T-cell (primary cell): ENCODE data around the gene PLPPR3. TPM values are rescaled to one million over a fixed set of nuclear protein-coding genes. Genes with fewer than 3 reads are reported as not detected.
"Not testable (repeated sequence)": the region's sequence is repeated elsewhere in the genome, so short reads cannot be mapped to it uniquely, and the experiment has no call there.

Source experiments
- ATAC-seq, 4 experiments: fragments of 200-7000 bp in 3 of 4; fragments of 150-1000 bp in 1 of 4; cut with Tn5 transposase; replicated peaks in 1 of 4; 1 replicate in 3 of 4; 2 replicates in 1 of 4; pipeline ENCODE4 v1.10.0; 2021; ENCODE audit warnings: moderate library complexity in 3 of 4, mild to moderate bottlenecking in 2 of 4, moderate number of reproducible peaks in 1 of 4
- CTCF ChIA-PET, 2 donors: fragments of 300-600 bp; sonication (Branson Sonifier 250); formaldehyde crosslinking; loops; one replicate each; lab custom pipeline; 2022; ENCODE audit warnings: antibody characterized with exemption in 2 of 2; lab: Charles Lee
- POLR2A ChIA-PET, 2 donors: fragments of 300-600 bp; sonication (Branson Sonifier 250); formaldehyde crosslinking; loops; one replicate each; lab custom pipeline; 2022; ENCODE audit warnings: antibody characterized with exemption in 2 of 2; lab: Charles Lee
- DNase-seq, 35 experiments: peaks; one replicate each; pipeline versions ENCODE4 v3.0.0 to v3.0.0-alpha.2; 2013 to 2023
- H3K27ac ChIP-seq: one replicate; pipeline ENCODE4 v1.5.1; 2013; ENCODE audit warnings: low read length
- H3K27me3 ChIP-seq, 2 experiments: replicated peaks in 1 of 2; 1 replicate in 1 of 2; 2 replicates in 1 of 2; pipeline versions ENCODE4 v1.6.1 to v1.7.0; 2013; ENCODE audit warnings: low read length in 1 of 2, mixed read lengths in 1 of 2; ENCODE audit not compliant: control insufficient read depth in 2 of 2, insufficient read depth in 2 of 2; ENCODE audit errors: extremely low read depth in 1 of 2
- H3K36me3 ChIP-seq, 2 donors: 1 replicate in 1 of 2; 2 replicates in 1 of 2; pipeline versions ENCODE4 v1.6.1 to v1.7.0; 2013; ENCODE audit warnings: low read length in 1 of 2; ENCODE audit not compliant: control insufficient read depth in 2 of 2, insufficient read depth in 1 of 2; ENCODE audit errors: extremely low read depth in 1 of 2
- H3K4me1 ChIP-seq, 2 experiments: 1 replicate in 1 of 2; 2 replicates in 1 of 2; pipeline versions ENCODE4 v1.6.1 to v1.7.0; 2013; ENCODE audit warnings: low read length in 2 of 2, mixed read lengths in 1 of 2; ENCODE audit not compliant: insufficient read depth in 2 of 2, control insufficient read depth in 1 of 2; ENCODE audit errors: extremely low read depth in 1 of 2
- H3K4me3 ChIP-seq, 2 donors: 1 replicate in 1 of 2; 2 replicates in 1 of 2; pipeline versions ENCODE4 v1.5.1 to v1.7.0; 2013; ENCODE audit warnings: mild to moderate bottlenecking in 2 of 2, low read length in 1 of 2, moderate library complexity in 1 of 2; ENCODE audit not compliant: control insufficient read depth in 1 of 2; ENCODE audit errors: extremely low read depth in 1 of 2
- H3K9me3 ChIP-seq: 2 replicates; pipeline ENCODE4 v1.7.0; 2013
- H3K27ac Mint-ChIP-seq, 2 donors: one replicate each; pipeline ENCODE4 v1.8.0; 2020 to 2021; ENCODE audit warnings: mild to moderate bottlenecking in 2 of 2, mixed read lengths in 2 of 2
- H3K27me3 Mint-ChIP-seq, 2 donors: one replicate each; pipeline ENCODE4 v1.8.0; 2021 to 2022; ENCODE audit warnings: mixed read lengths in 2 of 2
- H3K36me3 Mint-ChIP-seq: one replicate; pipeline ENCODE4 v1.8.0; 2021; ENCODE audit warnings: mixed read lengths
- H3K4me1 Mint-ChIP-seq, 3 donors: one replicate each; pipeline ENCODE4 v1.8.0; 2020 to 2022; ENCODE audit warnings: mixed read lengths in 3 of 3, mild to moderate bottlenecking in 1 of 3
- H3K4me3 Mint-ChIP-seq, 3 donors: one replicate each; pipeline ENCODE4 v1.8.0; 2020 to 2022; ENCODE audit warnings: mild to moderate bottlenecking in 3 of 3, mixed read lengths in 3 of 3, moderate library complexity in 3 of 3
- H3K9me3 Mint-ChIP-seq, 3 donors: one replicate each; pipeline ENCODE4 v1.8.0; 2020 to 2022; ENCODE audit warnings: mixed read lengths in 3 of 3
- WGBS: methylation state at CpG from one replicate; pipeline ENCODE4 v1.1.5; 2013; ENCODE audit warnings: missing lambda C conversion rate; ENCODE audit not compliant: insufficient coverage; 5-methylcytosine and 5-hydroxymethylcytosine counted together
- total RNA-seq, 35 experiments: library from RNA in 6 of 35; stranded (reverse) in 6 of 35; fragments of 120-200 nt in 1 of 35; gene quantifications; one replicate each; pipeline versions ENCODE4 v1.2.1 to v1.2.4 and lab custom pipeline; 2013 to 2026

PLPPR3 gene
- total RNA-seq, 5 donors from 2014 or later (not counting 1 experiment from before 2014, with no cell fraction given): 0.22 to 0.36 (median 0.26) TPM; not detected in 2

DNA sequence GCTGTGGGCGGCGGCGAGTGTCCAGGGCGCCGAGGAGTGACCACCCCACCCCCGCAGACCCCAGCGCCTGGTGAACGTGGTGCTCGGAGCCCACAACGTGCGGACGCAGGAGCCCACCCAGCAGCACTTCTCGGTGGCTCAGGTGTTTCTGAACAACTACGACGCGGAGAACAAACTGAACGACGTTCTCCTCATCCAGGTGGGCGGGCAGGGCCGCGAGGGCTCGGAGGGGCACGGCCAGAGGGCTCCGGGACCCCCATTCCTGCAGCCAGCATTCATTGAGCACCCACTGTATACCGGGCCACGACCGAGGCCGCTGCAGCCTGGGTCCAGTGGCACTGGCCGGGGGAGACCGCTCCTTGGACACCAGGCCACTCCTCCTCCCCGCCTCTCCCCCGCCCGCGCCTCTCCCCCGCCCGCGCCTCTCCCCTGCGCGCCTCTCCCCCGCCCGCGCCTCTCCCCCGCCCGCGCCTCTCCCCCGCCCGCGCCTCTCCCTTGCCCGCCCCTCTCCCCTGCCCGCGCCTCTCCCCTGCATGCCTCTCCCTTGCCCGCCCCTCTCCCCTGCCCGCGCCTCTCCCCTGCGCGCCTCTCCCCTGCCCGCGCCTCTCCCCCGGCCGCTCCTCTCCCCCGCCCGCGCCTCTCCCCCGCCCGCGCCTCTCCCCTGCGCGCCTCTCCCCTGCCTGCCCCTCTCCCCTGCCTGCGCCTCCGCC, 22.2 kb upstream of the PLPPR3 start:
- no peak for ATAC-seq
- no peaks in the 10 kb centered on the region for H3K9me3 ChIP-seq
- H3K36me3 ChIP-seq: no peaks in the 10 kb centered on the region
- DNase-seq: no peak
- no peak overlapping the region for H3K4me3 ChIP-seq
- H3K4me1 ChIP-seq: peaks cover 0 to 18% of the 10 kb centered on the region in 2 experiments
- H3K27me3 ChIP-seq: peaks cover 0 to 74% of the 10 kb centered on the region in 2 experiments
- no peak overlapping the region for H3K27ac Mint-ChIP-seq
- H3K27ac ChIP-seq: no peak overlapping the region
- CTCF ChIA-PET: no interaction called here
- H3K27me3 Mint-ChIP-seq: peaks cover 31 to 55% of the 10 kb centered on the region in 2 donors
- peaks cover 3 to 12% (median 8%) of the 10 kb centered on the region in 3 donors for H3K4me1 Mint-ChIP-seq
- no peaks in the 10 kb centered on the region for H3K9me3 Mint-ChIP-seq
- peak overlapping the region in 1 of 3 donors; percentile 67 for H3K4me3 Mint-ChIP-seq
- 24% methylated on average over 26 of the region's 70 CpGs for WGBS
- POLR2A ChIA-PET: no interaction called here
- no peaks in the 10 kb centered on the region for H3K36me3 Mint-ChIP-seq

- H3K27me3 Mint-ChIP-seq: peaks cover 27 to 49% of the 10 kb centered on the region in 2 donors
- peaks cover 3 to 12% (median 8%) of the 10 kb centered on the region in 3 donors for H3K4me1 Mint-ChIP-seq
- 10% methylated on average over 46 of the region's 46 CpGs for WGBS
- ChIA-PET POLR2A (no interaction called here), CTCF (interaction anchor here in 1 of 2 donors (0.6 kb wide), 1 partner anchor 178 kb away, joined by 3 read pairs; no protein-coding TSS in a partner anchor)
- Histone ChIP-seq H3K36me3 (no peaks in the 10 kb centered on the region), H3K4me1 (peaks cover 0 to 18% of the 10 kb centered on the region in 2 experiments), H3K27me3 (peaks cover 0 to 71% of the 10 kb centered on the region in 2 experiments), H3K27ac (no peak overlapping the region), H3K4me3 (no peak overlapping the region), H3K9me3 (no peaks in the 10 kb centered on the region)
- ATAC-seq (peak in 1 of 4 experiments; percentile 40), DNase-seq (no peak)
- no peak overlapping the region for H3K27ac Mint-ChIP-seq
- no peaks in the 10 kb centered on the region for H3K9me3 Mint-ChIP-seq
- H3K4me3 Mint-ChIP-seq: peak overlapping the region in 1 of 3 donors; percentile 15
- H3K36me3 Mint-ChIP-seq: no peaks in the 10 kb centered on the region
These were observed 21.6 kb upstream of the PLPPR3 start for GRCh38 chr19:843180-843835.

GRCh38 chr19:842802-843179, 21.0 kb upstream of the PLPPR3 start:
- H3K27ac Mint-ChIP-seq, H3K27ac ChIP-seq, POLR2A ChIA-PET, H3K4me3 ChIP-seq, H3K9me3 ChIP-seq, ATAC-seq, DNase-seq, H3K9me3 Mint-ChIP-seq, H3K36me3 ChIP-seq, H3K36me3 Mint-ChIP-seq: not testable (repeated sequence)
- WGBS: 90% methylated on average over 3 of the region's 7 CpGs
- Mint-ChIP-seq H3K27me3 (peaks cover 24 to 46% of the 10 kb centered on the region in 2 donors), H3K4me1 (peaks cover 3 to 12% (median 8%) of the 10 kb centered on the region in 3 donors), H3K4me3 (peak overlapping the region in 1 of 3 donors; percentile 15)
- H3K27me3 ChIP-seq: peaks cover 0 to 69% of the 10 kb centered on the region in 2 experiments
- H3K4me1 ChIP-seq: peaks cover 0 to 15% of the 10 kb centered on the region in 2 experiments
- CTCF ChIA-PET: interaction anchor here in 1 of 2 donors (0.6 kb wide), 1 partner anchor 177 kb away, joined by 3 read pairs; no protein-coding TSS in a partner anchor

GRCh38 chr19:840519-841206, 18.9 kb upstream of the PLPPR3 start, which contains the start of gene PRTN3:
TSS of gene PRTN3 (plus strand) at chr19:840999. CDS start at chr19:841009, 10 bp downstream.
- H3K9me3 Mint-ChIP-seq: no peaks in the 10 kb centered on the region
- H3K27me3 Mint-ChIP-seq: peaks cover 24 to 42% of the 10 kb centered on the region in 2 donors
- H3K9me3 ChIP-seq: no peaks in the 10 kb centered on the region
- CTCF ChIA-PET: no interaction called here
- H3K4me3 ChIP-seq: no peak within 1 kb of the TSS
- H3K27ac ChIP-seq: no peak within 1 kb of the TSS
- no peaks in the 10 kb centered on the region for H3K36me3 Mint-ChIP-seq
- H3K4me1 ChIP-seq: peaks cover 0 to 15% of the 10 kb centered on the region in 2 experiments
- ATAC-seq (no peak), DNase-seq (no peak)
- H3K4me3 Mint-ChIP-seq: no peak within 1 kb of the TSS
- H3K4me1 Mint-ChIP-seq: peaks cover 3 to 18% (median 11%) of the 10 kb centered on the region in 3 donors
- WGBS: 59% methylated on average over 22 of the region's 24 CpGs
- no peaks in the 10 kb centered on the region for H3K36me3 ChIP-seq
- POLR2A ChIA-PET: no interaction called here
- peaks cover 0 to 66% of the 10 kb centered on the region in 2 experiments for H3K27me3 ChIP-seq
- H3K27ac Mint-ChIP-seq: no peak within 1 kb of the TSS

DNA sequence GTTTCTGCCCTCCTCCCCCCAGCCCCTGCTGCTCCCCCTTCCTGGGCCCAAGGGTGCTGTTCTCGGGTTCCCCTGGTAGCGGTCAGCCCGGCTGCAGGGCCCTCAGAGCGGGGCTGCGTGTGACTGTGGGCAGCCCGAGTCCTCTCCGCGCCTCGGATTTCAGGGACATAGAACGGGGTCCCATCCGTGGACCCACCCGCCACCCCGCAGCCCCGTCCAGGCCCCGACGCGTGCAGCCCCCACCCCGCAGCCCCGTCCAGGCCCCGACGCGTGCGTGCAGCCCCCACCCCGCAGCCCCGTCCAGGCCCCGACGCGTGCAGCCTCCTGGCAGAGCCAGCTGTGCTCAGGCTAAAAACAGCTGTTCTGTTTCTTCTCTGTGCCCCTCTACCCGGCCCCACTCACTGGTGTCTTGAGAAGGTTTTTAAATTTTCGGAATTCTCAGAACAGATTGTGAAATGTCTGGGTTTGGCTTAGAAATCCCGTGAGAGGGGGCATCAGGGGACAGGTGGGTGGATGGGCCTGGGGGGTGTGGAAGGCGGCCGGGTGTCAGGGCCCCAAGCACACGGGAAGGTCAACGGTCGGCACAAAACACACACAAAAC, 13.6 kb upstream of the PLPPR3 start:
- Mint-ChIP-seq H3K36me3 (no peaks in the 10 kb centered on the region), H3K27me3 (peaks cover 9 to 16% of the 10 kb centered on the region in 2 donors), H3K4me1 (peaks cover 0 to 7% (median 3%) of the 10 kb centered on the region in 3 donors), H3K9me3 (no peaks in the 10 kb centered on the region), H3K27ac (no peak overlapping the region), H3K4me3 (no peak overlapping the region)
- DNase-seq (no peak), ATAC-seq (no peak)
- H3K9me3 ChIP-seq: no peaks in the 10 kb centered on the region
- 91% methylated on average over 29 of the region's 36 CpGs for WGBS
- no peak overlapping the region for H3K27ac ChIP-seq
- H3K4me1 ChIP-seq: no peaks in the 10 kb centered on the region
- peaks cover 0 to 51% of the 10 kb centered on the region in 2 experiments for H3K27me3 ChIP-seq
- no peaks in the 10 kb centered on the region for H3K36me3 ChIP-seq
- ChIA-PET POLR2A (no interaction called here), CTCF (no interaction called here)
- H3K4me3 ChIP-seq: no peak overlapping the region

GRCh38 chr19:834216-834615, 12.5 kb upstream of the PLPPR3 start:
- Histone ChIP-seq H3K27me3 (peaks cover 0 to 53% of the 10 kb centered on the region in 2 experiments), H3K36me3 (no peaks in the 10 kb centered on the region), H3K4me1 (no peaks in the 10 kb centered on the region), H3K9me3 (no peaks in the 10 kb centered on the region), H3K27ac (no peak overlapping the region), H3K4me3 (no peak overlapping the region)
- no peaks in the 10 kb centered on the region for H3K9me3 Mint-ChIP-seq
- ATAC-seq (no peak), DNase-seq (no peak)
- H3K27ac Mint-ChIP-seq: no peak overlapping the region
- no peaks in the 10 kb centered on the region for H3K36me3 Mint-ChIP-seq
- peaks cover 0 to 7% (median 3%) of the 10 kb centered on the region in 3 donors for H3K4me1 Mint-ChIP-seq
- H3K4me3 Mint-ChIP-seq: no peak overlapping the region
- POLR2A ChIA-PET: no interaction called here
- H3K27me3 Mint-ChIP-seq: peaks cover 9 to 15% of the 10 kb centered on the region in 2 donors
- CTCF ChIA-PET: no interaction called here
- WGBS: 90% methylated on average over 21 of the region's 24 CpGs
